GM12873 (cell line): ENCODE measurements around the gene DENND1A.

Source experiments
- TF ChIP-seq, protein P1 (sequence below): IDR thresholded peaks from 2 replicates; pipeline ENCODE4 v1.5.1; 2012; ENCODE audit warnings: low read depth, mild to moderate bottlenecking, moderate library complexity, low read length, control low read depth; ENCODE audit not compliant: insufficient read depth; ENCODE audit errors: missing control alignments

Gene DENND1A

GRCh38 chr9:123894822-123895221 lies 35.1 kb downstream of the DENND1A start:
- TF ChIP-seq, protein P1, sequence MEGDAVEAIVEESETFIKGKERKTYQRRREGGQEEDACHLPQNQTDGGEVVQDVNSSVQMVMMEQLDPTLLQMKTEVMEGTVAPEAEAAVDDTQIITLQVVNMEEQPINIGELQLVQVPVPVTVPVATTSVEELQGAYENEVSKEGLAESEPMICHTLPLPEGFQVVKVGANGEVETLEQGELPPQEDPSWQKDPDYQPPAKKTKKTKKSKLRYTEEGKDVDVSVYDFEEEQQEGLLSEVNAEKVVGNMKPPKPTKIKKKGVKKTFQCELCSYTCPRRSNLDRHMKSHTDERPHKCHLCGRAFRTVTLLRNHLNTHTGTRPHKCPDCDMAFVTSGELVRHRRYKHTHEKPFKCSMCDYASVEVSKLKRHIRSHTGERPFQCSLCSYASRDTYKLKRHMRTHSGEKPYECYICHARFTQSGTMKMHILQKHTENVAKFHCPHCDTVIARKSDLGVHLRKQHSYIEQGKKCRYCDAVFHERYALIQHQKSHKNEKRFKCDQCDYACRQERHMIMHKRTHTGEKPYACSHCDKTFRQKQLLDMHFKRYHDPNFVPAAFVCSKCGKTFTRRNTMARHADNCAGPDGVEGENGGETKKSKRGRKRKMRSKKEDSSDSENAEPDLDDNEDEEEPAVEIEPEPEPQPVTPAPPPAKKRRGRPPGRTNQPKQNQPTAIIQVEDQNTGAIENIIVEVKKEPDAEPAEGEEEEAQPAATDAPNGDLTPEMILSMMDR: no peak

DNA sequence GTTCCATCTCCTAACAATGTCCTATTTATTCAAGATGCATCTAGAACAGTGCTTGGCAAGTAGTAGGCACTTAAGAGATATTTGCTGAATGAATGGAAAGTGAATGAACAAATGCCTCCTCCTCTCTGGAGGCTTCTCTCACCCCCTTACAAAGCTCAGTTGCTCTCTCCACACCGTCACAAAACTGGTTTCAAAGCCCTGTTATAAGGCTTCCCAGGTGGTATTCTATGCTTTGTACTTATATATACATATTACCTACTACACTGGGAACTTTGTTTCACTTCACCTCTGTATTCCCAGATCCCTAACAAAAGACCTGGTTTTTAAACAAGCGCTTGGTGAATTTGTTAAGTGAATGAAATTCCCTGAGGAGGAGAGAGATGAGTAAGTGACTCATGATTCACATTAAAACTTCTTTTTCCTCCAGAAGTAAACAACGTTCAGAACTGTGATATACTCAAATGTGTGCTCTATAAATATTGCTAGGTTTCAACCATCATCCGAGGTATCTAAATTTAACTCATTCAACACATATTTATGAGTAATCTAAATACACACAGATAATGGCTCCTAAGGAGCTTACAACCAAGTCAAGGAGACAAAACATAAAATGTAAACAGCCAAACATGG lies 36.0 kb downstream of the DENND1A start:
- TF ChIP-seq, protein P1: no peak

GRCh38 chr9:123893115-123893514 lies 36.8 kb downstream of the DENND1A start:
- TF ChIP-seq, protein P1: no peak

DNA sequence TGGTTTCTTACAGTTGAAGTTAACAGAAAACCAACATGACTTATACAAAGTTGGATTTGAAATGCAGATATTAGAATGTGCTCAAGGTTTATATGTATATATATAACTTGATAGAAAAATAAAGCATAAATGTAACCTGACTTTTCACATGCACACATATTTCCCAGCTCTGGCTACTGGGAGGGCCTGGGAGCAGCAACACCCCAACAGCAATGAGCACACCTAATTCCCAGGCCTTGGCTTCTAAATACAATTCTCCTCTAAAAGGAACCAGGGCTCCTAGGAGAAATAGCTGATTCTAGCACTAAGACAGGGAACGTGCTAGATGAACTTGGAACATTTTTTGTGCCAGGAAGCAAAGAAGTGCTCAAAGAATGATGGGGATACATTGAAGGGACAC lies 42.1 kb downstream of the DENND1A start:
- TF ChIP-seq, protein P1: no peak

DNA sequence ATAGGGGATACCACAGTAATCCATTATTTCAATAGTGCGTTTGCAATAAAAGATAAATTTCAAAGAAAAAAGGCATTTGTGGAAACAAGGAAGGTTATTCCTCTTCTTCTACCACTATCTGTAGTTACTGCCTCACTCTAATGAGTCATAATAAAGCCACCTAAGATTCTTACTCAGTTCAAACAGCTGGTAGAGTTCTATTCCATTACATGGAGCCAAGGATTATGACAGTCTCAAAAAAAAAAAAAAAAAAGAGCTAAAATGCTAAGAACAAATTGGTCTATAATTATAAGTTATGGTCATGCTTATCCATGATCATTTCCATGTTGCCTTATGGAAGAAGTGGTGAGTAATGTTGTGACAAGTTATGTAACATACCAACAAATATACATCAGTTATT lies 46.3 kb downstream of the DENND1A start:
- TF ChIP-seq, protein P1: no peak

DNA sequence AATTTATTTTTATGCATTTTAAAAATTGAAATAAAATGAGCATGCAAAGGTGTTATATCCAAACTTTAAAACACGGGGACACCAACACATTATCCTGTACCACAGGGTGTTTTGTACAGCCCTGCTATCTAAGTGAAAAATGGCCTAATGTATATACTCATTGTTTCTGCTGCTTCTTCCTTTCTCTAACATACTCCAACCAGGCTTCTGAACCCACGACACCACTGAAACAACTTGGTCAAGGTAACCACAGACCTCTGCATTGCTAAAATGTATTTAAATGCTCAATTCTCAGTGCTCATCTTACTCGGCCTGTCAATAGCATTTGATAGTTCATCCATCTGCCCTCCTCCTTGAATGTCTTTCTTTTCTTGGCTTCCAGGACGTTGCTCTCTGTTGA lies 48.3 kb downstream of the DENND1A start:
- TF ChIP-seq, protein P1: no peak

- TF ChIP-seq, protein P1: no peak
Observed at GRCh38 chr9:123880420-123880819, 49.5 kb downstream of the DENND1A start.
